Keratinocyte (primary cell): ENCODE results near the gene INPP5A. TPM values are rescaled to one million over a fixed set of nuclear protein-coding genes. Genes with fewer than 3 reads are reported as not detected.

ENCODE experiments used
- DNase-seq: peaks from one replicate; pipeline ENCODE4 v3.0.0-alpha.2; 2011; ENCODE audit warnings: low read depth, missing footprints, low spot score
- FAIRE-seq: peaks from 2 replicates; lab custom pipeline; 2011; peaks lifted over from hg19 to GRCh38; lab: Jason Lieb, UNC
- H2AFZ ChIP-seq: 2 replicates; pipeline ENCODE4 v1.6.0; 2012; ENCODE audit warnings: low read length, control low read depth, inconsistent platforms; ENCODE audit not compliant: control insufficient read depth
- H3K27ac ChIP-seq: 2 replicates; pipeline ENCODE4 v1.5.1; 2011; ENCODE audit warnings: low read length; ENCODE audit not compliant: control insufficient read depth, insufficient read depth
- H3K27me3 ChIP-seq: 3 replicates; pipeline ENCODE4 v1.6.0; 2011; ENCODE audit warnings: low read length; ENCODE audit not compliant: control insufficient read depth, insufficient read depth; ENCODE audit errors: extremely low read depth
- H3K36me3 ChIP-seq, 2 experiments: 2 replicates in 1 of 2; 3 replicates in 1 of 2; pipeline ENCODE4 v1.5.1; 2011; ENCODE audit warnings: low read length in 2 of 2, mild to moderate bottlenecking in 1 of 2; ENCODE audit not compliant: control insufficient read depth in 2 of 2, insufficient read depth in 2 of 2; ENCODE audit errors: extremely low read depth in 1 of 2
- H3K4me1 ChIP-seq: 3 replicates; pipeline ENCODE4 v1.5.1; 2011; ENCODE audit warnings: low read length; ENCODE audit not compliant: control insufficient read depth, insufficient read depth; ENCODE audit errors: extremely low read depth
- H3K4me2 ChIP-seq: 3 replicates; pipeline ENCODE4 v1.6.0; 2011; ENCODE audit warnings: low read depth, low read length; ENCODE audit not compliant: control insufficient read depth, insufficient read depth; ENCODE audit errors: extremely low read depth
- H3K4me3 ChIP-seq, 3 experiments: fragments of 200-600 bp in 1 of 3; sonication (generic) in 1 of 3; 2 replicates in 2 of 3; 3 replicates in 1 of 3; pipeline ENCODE4 v1.5.1; 2011 to 2016; ENCODE audit warnings: low read length in 3 of 3, mild to moderate bottlenecking in 3 of 3, control low read depth in 2 of 3, inconsistent platforms in 1 of 3, low read depth in 1 of 3, mixed read lengths in 1 of 3, mixed run types in 1 of 3, moderate library complexity in 1 of 3; ENCODE audit not compliant: control insufficient read depth in 2 of 3, insufficient read depth in 2 of 3; ENCODE audit errors: extremely low read depth in 1 of 3
- H3K79me2 ChIP-seq: 2 replicates; pipeline ENCODE4 v1.6.0; 2012; ENCODE audit warnings: low read length; ENCODE audit not compliant: control insufficient read depth, insufficient read depth
- H3K9ac ChIP-seq: 3 replicates; pipeline ENCODE4 v1.6.0; 2011; ENCODE audit warnings: low read length; ENCODE audit not compliant: control insufficient read depth, insufficient read depth; ENCODE audit errors: extremely low read depth
- H3K9me1 ChIP-seq: 3 replicates; pipeline ENCODE4 v1.6.0; 2011; ENCODE audit warnings: low read length; ENCODE audit not compliant: control insufficient read depth, insufficient read depth; ENCODE audit errors: extremely low read depth
- H3K9me3 ChIP-seq: 2 replicates; pipeline ENCODE4 v1.5.1; 2012; ENCODE audit warnings: low read depth, low read length; ENCODE audit not compliant: control insufficient read depth
- H4K20me1 ChIP-seq: 3 replicates; pipeline ENCODE4 v1.6.0; 2011; ENCODE audit warnings: low read length; ENCODE audit not compliant: control insufficient read depth, insufficient read depth; ENCODE audit errors: extremely low read depth
- EZH2 ChIP-seq: IDR thresholded peaks from one replicate; pipeline ENCODE4 v1.6.1; 2012; ENCODE audit warnings: inconsistent platforms, mild to moderate bottlenecking, low read length, moderate library complexity
- dilution Hi-C: fragments of 300-500 bp; cut with MboI; formaldehyde crosslinking; loops from one replicate; pipeline ENCODE4 v1.7.0; 2020; ENCODE audit warnings: low sequenced_read_pairs; ENCODE audit not compliant: extremely low pct_ligation_motif_present
- polyA plus RNA-seq, 5 experiments: library from polyadenylated mRNA; depleted of rRNA in 3 of 5; stranded (reverse) in 3 of 5; stranded (forward) in 1 of 5; unstranded in 1 of 5; fragments of >200 nt; gene quantifications; 1 replicate in 1 of 5; 2 replicates in 3 of 5; 3 replicates in 1 of 5; pipeline versions ENCODE4 v1.2.1 to v1.2.3, GENCODE V29; 2011 to 2012; ENCODE audit warnings: missing spikeins in 2 of 5, low read depth in 1 of 5, low replicate concordance in 1 of 5
- TF ChIP-seq, protein P1 (sequence below), 3 experiments: IDR thresholded peaks in 1 of 3; conservative IDR thresholded peaks in 1 of 3; optimal IDR thresholded peaks in 1 of 3; 2 replicates in 2 of 3; 3 replicates in 1 of 3; pipeline versions ENCODE3 to v1.5.1; 2011; ENCODE audit warnings: low read length in 3 of 3, mild to moderate bottlenecking in 3 of 3, moderate library complexity in 2 of 3, control low read depth in 1 of 3, inconsistent platforms in 1 of 3; ENCODE audit not compliant: insufficient read depth in 2 of 3; ENCODE audit errors: extremely low read depth in 1 of 3

The INPP5A gene
- polyA plus RNA-seq, 1 donor (not counting 4 experiments of a cell fraction or from before 2014, with no cell fraction given), result 11.2 TPM

GRCh38 chr10:132813001-132813401 lies 275.4 kb downstream of the INPP5A start:
- no peaks in the 10 kb centered on the region for H3K9me1 ChIP-seq
- no peak overlapping the region for H3K9ac ChIP-seq
- H3K4me1 ChIP-seq, result no peaks in the 10 kb centered on the region
- no peak overlapping the region for H3K4me2 ChIP-seq
- no peak overlapping the region for H3K27ac ChIP-seq
- H3K9me3 ChIP-seq, result no peaks in the 10 kb centered on the region
- no peak overlapping the region for H3K4me3 ChIP-seq
- no peaks in the 10 kb centered on the region for H3K36me3 ChIP-seq
- no peaks in the 10 kb centered on the region for H4K20me1 ChIP-seq
- peaks cover 1% of the 10 kb centered on the region for H3K27me3 ChIP-seq
- dilution Hi-C loops, result no loop called here
- no peaks in the 10 kb centered on the region for H3K79me2 ChIP-seq
- no peak for DNase-seq
- H2AFZ ChIP-seq, result no peak overlapping the region
- no peak for TF ChIP-seq EZH2
- TF ChIP-seq, protein P1, sequence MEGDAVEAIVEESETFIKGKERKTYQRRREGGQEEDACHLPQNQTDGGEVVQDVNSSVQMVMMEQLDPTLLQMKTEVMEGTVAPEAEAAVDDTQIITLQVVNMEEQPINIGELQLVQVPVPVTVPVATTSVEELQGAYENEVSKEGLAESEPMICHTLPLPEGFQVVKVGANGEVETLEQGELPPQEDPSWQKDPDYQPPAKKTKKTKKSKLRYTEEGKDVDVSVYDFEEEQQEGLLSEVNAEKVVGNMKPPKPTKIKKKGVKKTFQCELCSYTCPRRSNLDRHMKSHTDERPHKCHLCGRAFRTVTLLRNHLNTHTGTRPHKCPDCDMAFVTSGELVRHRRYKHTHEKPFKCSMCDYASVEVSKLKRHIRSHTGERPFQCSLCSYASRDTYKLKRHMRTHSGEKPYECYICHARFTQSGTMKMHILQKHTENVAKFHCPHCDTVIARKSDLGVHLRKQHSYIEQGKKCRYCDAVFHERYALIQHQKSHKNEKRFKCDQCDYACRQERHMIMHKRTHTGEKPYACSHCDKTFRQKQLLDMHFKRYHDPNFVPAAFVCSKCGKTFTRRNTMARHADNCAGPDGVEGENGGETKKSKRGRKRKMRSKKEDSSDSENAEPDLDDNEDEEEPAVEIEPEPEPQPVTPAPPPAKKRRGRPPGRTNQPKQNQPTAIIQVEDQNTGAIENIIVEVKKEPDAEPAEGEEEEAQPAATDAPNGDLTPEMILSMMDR (optimal IDR thresholded peaks at IDR 0.05 in 1 of 3, IDR thresholded peaks at IDR 0.05 in 1 of 3, conservative IDR thresholded peaks at IDR 0.05 in 1 of 3; ENCODE audit: extremely low read depth in 1 of 3, insufficient read depth in 2 of 3, low read length in 3 of 3), result no peak
- FAIRE-seq, result no peak

DNA sequence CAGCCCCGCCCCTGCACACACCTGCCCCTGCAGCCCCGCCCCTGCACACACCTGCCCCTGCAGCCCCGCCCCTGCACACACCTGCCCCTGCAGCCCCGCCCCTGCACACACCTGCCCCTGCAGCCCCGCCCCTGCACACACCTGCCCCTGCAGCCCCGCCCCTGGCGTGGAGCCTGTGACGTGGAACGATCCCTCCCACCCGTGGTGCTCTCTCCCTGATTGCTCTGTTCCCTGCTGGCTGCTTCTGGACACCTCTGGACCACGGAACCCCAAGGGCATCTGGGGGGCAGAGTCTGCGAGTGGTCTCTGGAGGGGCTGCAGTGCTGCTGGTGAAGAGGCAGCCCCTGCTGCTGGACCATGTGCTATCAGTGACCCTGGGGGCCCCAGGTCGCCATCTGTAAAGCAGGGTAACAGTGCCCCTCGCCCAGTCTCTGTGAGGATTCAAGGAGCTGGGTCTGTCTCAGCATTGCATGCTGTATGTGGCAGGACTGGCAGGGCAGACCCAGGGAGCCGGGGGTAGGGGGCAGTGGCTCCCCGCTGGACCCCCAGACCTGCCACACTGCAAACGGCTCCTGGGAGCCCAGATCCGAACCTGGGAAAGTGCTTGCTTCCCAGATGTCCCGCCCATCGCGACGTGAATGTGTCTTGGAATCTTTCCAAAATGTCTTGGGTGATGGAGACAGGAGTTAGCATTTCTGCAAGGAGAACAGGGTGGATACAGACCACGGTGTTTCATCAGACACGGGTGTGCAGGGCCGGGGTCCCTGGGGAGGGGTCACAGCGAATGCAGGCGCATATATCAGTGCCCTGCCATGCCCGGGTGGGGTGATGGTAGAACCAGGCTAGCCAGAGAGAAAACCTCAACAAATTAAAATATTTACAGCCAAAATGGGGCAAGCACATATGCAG lies 276.2 kb downstream of the INPP5A start:
- TF ChIP-seq, protein P1 (optimal IDR thresholded peaks at IDR 0.05 in 1 of 3, IDR thresholded peaks at IDR 0.05 in 1 of 3, conservative IDR thresholded peaks at IDR 0.05 in 1 of 3; ENCODE audit: extremely low read depth in 1 of 3, insufficient read depth in 2 of 3, low read length in 3 of 3), result no peak
- TF ChIP-seq EZH2, result no peak
- no peaks in the 10 kb centered on the region for H3K36me3 ChIP-seq
- H3K4me1 ChIP-seq, result no peaks in the 10 kb centered on the region
- H3K4me2 ChIP-seq, result no peak overlapping the region
- no peak overlapping the region for H3K27ac ChIP-seq
- no peak for DNase-seq
- no peak overlapping the region for H3K9ac ChIP-seq
- H3K9me3 ChIP-seq, result no peaks in the 10 kb centered on the region
- H2AFZ ChIP-seq, result no peak overlapping the region
- H4K20me1 ChIP-seq, result no peaks in the 10 kb centered on the region
- H3K79me2 ChIP-seq, result no peaks in the 10 kb centered on the region
- dilution Hi-C loops, result no loop called here
- no peaks in the 10 kb centered on the region for H3K9me1 ChIP-seq
- H3K27me3 ChIP-seq, result peaks cover 3% of the 10 kb centered on the region
- no peak for FAIRE-seq
- no peak overlapping the region for H3K4me3 ChIP-seq
